ENCODE results near the gene KCTD19. TPM values are rescaled to one million over a fixed set of nuclear protein-coding genes. Genes with fewer than 3 reads are reported as not detected.
"Not testable (repeated sequence)": the region's sequence is repeated elsewhere in the genome, so short reads cannot be mapped to it uniquely, and the experiment has no call there.

Gene KCTD19
- not detected in 2 replicates for total RNA-seq (2012; rRNA removed)

DNA sequence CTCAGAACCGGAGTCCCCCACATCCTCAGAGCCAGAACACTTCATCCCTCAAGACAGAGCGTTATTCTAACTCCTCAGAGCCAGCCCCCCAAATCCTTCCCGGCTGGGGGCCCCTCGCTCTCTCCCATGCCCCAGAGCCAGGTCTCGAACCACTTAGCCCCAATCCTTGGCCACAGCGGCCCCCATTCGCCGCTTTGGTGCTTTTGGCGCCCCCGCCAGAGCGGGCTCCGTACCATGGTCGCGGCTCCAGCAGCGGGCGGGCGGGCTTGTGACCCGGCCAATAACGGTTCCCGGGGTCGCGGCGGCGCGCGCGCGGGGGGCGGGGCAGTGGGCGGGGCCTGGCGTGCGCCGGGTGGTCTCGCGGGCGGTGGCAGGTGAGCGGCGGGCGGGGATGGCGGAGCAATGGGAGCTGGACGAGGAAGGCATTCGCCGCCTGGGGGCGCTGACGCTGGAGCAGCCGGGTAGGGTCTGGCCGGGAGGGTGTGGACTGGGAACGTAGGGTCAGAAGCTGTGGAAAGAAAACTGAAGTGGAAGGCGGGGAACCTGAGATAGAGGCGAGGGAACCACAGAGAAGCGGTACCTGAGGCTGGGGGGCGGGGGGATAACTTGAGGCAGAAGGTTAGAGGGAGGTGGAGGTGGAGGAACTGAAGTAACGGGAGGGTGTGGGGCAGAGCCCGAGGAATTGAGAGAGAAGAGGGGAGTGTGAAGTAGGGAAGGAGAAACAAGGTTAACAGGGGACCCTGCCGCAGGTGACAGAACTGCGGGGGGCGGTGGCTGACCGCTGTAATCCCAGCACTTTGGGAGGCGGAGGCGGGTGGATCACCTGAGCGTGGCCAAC, at the start of gene KCTD19, which contains the start of gene LRRC36:
KCTD19 (minus strand) TSS at position 270 of the 838 bp plus-strand sequence; CDS start at position 236, 34 bp downstream.
LRRC36 (plus strand) TSS at position 344 of the 838 bp plus-strand sequence; CDS start at position 392, 48 bp downstream.
- Histone ChIP-seq H3K4me1 (ENCODE audit: control insufficient read depth, insufficient read depth, low read length) (no peaks in the 10 kb centered on the region), H3K36me3 (ENCODE audit: insufficient read depth, low read length) (no peaks in the 10 kb centered on the region), H3K4me2 (ENCODE audit: low read length) (peak within 1 kb of the TSS; percentile 59), H3K9me3 (replicated peaks; ENCODE audit: low read length) (no peaks in the 10 kb centered on the region), H3K27me3 (ENCODE audit: control insufficient read depth, insufficient read depth, low read length) (peaks cover 41% of the 10 kb centered on the region), H3K9ac (ENCODE audit: low read depth, low read length) (no peak within 1 kb of the TSS), H3K4me3 (ENCODE audit: low read length) (peak within 1 kb of the TSS; percentile 28)

DNA sequence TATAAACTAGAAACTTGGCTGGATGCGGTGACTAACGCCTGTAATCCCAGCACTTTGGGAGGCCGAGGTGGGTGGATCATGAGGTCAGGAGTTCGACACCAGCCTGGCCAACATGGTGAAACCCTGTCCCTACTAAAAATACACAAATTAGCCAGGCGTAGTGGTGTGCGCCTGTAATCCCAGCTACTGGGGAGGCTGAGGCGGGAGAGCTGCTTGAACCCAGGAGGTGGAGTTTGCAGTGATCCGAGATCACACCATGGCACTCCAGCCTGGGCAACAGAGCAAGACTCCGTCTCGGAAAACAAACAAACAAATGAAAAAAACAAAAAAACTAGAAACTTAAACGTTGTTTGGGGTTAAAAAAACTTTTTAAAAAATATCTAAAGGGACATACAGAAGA, 49.5 kb upstream of the KCTD19 start:
- not testable (repeated sequence) for H3K27me3 ChIP-seq (ENCODE audit: control insufficient read depth, insufficient read depth, low read length); H3K9me3 ChIP-seq (replicated peaks; ENCODE audit: low read length); H3K4me1 ChIP-seq (ENCODE audit: control insufficient read depth, insufficient read depth, low read length); H3K36me3 ChIP-seq (ENCODE audit: insufficient read depth, low read length); H3K4me3 ChIP-seq (ENCODE audit: low read length); H3K9ac ChIP-seq (ENCODE audit: low read depth, low read length); H3K4me2 ChIP-seq (ENCODE audit: low read length)

DNA sequence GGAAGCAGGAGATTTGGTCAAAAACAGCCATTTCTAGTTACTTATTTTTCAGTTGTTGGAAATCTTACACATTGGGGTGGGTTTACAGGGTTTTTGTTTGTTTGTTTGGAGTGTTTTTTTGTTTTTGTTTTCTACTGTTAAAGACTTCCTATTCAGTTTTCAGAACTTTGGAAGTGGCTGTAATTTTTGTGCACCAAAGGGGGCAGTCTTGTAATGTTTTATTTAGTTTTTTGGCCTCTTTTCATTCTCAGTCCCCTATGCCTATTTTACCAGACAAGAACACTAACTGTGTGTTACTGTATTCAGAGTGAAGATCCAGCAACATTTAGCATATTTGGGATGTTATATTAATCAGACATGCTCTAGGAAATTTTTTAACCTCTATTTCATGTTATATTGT, 46.1 kb upstream of the KCTD19 start:
- Histone ChIP-seq H3K4me3 (ENCODE audit: low read length) (no peak overlapping the region), H3K36me3 (ENCODE audit: insufficient read depth, low read length) (no peaks in the 10 kb centered on the region), H3K9me3 (replicated peaks; ENCODE audit: low read length) (no peaks in the 10 kb centered on the region), H3K4me1 (ENCODE audit: control insufficient read depth, insufficient read depth, low read length) (no peaks in the 10 kb centered on the region), H3K4me2 (ENCODE audit: low read length) (no peak overlapping the region), H3K27me3 (ENCODE audit: control insufficient read depth, insufficient read depth, low read length) (peaks cover 41% of the 10 kb centered on the region), H3K9ac (ENCODE audit: low read depth, low read length) (no peak overlapping the region)

DNA sequence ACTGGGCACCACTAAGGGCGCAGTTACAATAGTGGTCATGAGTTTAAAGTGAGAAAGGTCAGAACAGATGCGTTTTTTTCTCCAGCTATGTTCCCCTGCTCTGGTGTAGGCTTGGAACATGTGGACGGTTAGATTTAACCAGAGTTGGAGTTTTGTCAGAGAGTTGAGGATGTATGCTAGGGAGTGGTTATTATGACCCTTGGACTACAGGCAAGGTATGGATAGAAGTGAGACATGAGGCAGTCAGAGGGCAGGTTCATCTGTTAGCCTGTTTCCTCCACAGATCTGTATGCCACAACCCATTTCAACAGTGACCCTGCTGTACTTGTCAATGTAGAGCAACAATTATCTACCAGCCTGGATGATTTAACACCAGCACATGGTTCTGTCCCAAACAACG, 44.1 kb upstream of the KCTD19 start:
- H3K27me3 ChIP-seq (ENCODE audit: control insufficient read depth, insufficient read depth, low read length): peaks cover 48% of the 10 kb centered on the region
- H3K4me3 ChIP-seq (ENCODE audit: low read length): no peak overlapping the region
- H3K4me2 ChIP-seq (ENCODE audit: low read length): no peak overlapping the region
- H3K4me1 ChIP-seq (ENCODE audit: control insufficient read depth, insufficient read depth, low read length): no peaks in the 10 kb centered on the region
- H3K36me3 ChIP-seq (ENCODE audit: insufficient read depth, low read length): no peaks in the 10 kb centered on the region
- H3K9me3 ChIP-seq (replicated peaks; ENCODE audit: low read length): no peaks in the 10 kb centered on the region
- no peak overlapping the region for H3K9ac ChIP-seq (ENCODE audit: low read depth, low read length)

DNA sequence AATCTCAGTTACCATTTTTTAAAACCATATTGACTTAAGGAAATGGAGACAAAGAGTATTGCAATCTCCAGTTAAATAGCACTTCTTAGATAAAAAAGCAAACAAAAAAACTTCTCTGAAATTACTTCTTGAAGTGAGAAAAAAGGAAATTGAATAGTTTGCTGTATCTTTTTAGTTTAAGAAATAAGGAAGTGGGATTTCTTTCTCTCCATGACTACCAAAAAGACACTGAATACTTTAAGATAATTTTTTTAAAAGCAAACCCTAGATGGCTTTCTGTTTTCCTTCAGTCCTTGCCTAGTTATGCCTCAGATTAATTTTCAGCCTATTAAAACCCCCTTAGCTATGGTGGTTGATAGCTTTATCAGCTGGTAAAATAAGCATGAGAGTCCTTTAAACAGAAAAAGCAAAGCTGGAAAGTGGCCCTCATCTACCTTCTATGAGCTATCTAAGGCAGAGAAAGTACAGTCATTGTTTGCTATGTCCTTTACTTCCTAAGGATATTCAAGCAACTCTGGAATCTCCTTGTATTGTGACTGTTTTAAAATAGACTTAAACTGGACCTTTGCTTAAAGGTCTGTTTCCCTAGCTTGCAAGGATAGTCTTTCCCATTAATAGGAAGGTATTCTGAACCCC, 38.2 kb upstream of the KCTD19 start:
- no peaks in the 10 kb centered on the region for H3K4me1 ChIP-seq (ENCODE audit: control insufficient read depth, insufficient read depth, low read length)
- H3K9ac ChIP-seq (ENCODE audit: low read depth, low read length): no peak overlapping the region
- no peaks in the 10 kb centered on the region for H3K36me3 ChIP-seq (ENCODE audit: insufficient read depth, low read length)
- no peaks in the 10 kb centered on the region for H3K9me3 ChIP-seq (replicated peaks; ENCODE audit: low read length)
- peaks cover 69% of the 10 kb centered on the region for H3K27me3 ChIP-seq (ENCODE audit: control insufficient read depth, insufficient read depth, low read length)
- no peak overlapping the region for H3K4me2 ChIP-seq (ENCODE audit: low read length)
- no peak overlapping the region for H3K4me3 ChIP-seq (ENCODE audit: low read length)

DNA sequence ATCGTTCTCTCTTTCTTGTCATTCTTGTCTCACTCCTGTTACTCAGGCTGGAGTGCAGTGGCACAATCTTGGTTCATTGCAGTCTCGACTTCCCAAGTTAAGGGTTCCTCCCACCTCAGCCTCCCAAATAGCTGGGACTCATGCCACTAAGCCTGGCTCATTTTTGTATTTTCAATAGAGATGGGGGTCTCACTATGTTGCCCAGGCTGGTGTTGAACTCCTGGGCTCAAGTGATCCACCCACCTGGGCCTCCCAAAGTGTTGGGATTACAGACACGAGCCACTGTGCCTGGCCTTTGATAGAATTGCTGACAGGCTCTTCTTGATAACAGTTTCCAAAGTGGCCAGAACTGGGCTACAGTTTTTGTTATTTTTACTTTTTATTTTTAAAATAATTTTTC, 34.5 kb upstream of the KCTD19 start:
- no peak overlapping the region for H3K4me2 ChIP-seq (ENCODE audit: low read length)
- no peaks in the 10 kb centered on the region for H3K36me3 ChIP-seq (ENCODE audit: insufficient read depth, low read length)
- H3K27me3 ChIP-seq (ENCODE audit: control insufficient read depth, insufficient read depth, low read length): peaks cover 65% of the 10 kb centered on the region
- no peaks in the 10 kb centered on the region for H3K4me1 ChIP-seq (ENCODE audit: control insufficient read depth, insufficient read depth, low read length)
- no peak overlapping the region for H3K4me3 ChIP-seq (ENCODE audit: low read length)
- H3K9ac ChIP-seq (ENCODE audit: low read depth, low read length): no peak overlapping the region
- no peaks in the 10 kb centered on the region for H3K9me3 ChIP-seq (replicated peaks; ENCODE audit: low read length)

DNA sequence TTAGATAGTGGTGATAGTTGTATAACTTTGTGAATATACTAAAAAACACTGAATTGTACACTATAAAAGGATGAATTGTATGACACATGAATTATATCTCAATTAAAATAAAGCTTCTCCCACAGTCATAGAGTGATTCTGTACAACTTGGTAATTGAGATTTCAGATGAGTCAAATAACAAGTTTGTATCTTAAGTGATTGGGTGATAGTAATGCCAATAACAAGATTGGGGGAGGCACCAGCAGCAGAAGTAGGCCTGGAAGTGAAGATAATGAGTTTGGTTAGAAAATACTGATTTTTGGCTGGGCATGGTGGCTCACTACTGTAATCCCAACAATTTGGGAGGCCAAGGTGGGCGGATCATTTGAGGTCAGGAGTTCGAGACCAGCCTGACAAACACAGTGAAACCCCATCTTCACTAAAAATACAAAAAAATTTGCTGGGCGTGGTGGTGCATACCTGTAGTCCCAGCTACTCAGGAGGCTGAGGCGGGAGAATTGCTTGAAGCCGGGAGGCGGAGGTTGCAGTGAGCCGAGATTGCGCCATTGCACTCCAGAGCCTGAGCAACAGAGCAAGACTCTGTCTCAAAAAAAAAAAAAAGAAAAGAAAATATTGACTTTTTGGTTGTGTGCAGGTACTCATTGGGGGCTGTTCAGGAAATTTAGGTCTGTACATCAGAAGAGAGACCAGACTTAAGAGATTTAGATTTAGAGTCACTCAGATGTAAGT, 33.2 kb upstream of the KCTD19 start:
- H3K9me3 ChIP-seq (replicated peaks; ENCODE audit: low read length); H3K4me2 ChIP-seq (ENCODE audit: low read length); H3K36me3 ChIP-seq (ENCODE audit: insufficient read depth, low read length); H3K9ac ChIP-seq (ENCODE audit: low read depth, low read length); H3K4me3 ChIP-seq (ENCODE audit: low read length); H3K4me1 ChIP-seq (ENCODE audit: control insufficient read depth, insufficient read depth, low read length): not testable (repeated sequence)
- H3K27me3 ChIP-seq (ENCODE audit: control insufficient read depth, insufficient read depth, low read length): peaks cover 63% of the 10 kb centered on the region

DNA sequence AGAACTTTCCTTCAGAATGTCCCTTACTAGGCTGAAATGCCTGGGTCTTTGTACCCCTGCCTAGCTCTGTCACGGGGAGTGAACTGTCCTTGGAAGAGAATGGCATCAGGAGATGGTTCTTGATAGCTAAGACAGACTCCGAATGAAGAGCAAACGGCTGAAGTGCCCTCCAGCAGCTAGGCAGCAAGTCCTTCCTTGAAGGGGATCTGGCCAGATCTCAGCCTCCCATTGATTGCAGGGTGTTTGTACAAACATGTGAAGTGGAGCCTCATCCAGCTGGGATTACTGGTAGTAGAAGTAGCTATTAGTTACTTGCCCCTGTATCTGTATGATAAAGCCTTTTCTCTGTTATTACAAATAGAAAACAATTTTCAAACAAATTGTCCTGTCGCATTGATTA, 31.0 kb upstream of the KCTD19 start:
- Histone ChIP-seq H3K9me3 (replicated peaks; ENCODE audit: low read length) (no peaks in the 10 kb centered on the region), H3K9ac (ENCODE audit: low read depth, low read length) (no peak overlapping the region), H3K4me1 (ENCODE audit: control insufficient read depth, insufficient read depth, low read length) (no peaks in the 10 kb centered on the region), H3K27me3 (ENCODE audit: control insufficient read depth, insufficient read depth, low read length) (peaks cover 55% of the 10 kb centered on the region), H3K4me2 (ENCODE audit: low read length) (no peak overlapping the region), H3K36me3 (ENCODE audit: insufficient read depth, low read length) (no peaks in the 10 kb centered on the region), H3K4me3 (ENCODE audit: low read length) (no peak overlapping the region)

DNA sequence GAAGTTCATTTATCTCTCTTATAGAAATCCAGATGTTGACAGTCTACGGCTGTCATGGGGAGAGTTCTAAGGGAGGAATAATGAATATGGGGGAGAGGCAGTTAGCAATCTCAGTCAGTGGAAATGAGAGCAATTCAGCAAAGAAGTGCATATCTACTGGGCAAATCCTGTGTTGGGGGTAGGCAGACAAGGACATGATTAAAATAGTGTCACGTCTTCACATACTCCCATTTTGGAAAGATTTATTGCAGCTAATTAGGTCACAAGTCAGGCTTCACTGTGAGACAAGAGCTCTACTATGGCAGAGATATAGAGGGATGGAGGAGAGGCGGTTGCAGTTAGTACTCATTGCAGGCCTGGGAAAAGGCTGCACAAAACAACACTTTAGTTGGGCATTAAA, 29.9 kb upstream of the KCTD19 start:
- H3K4me2 ChIP-seq (ENCODE audit: low read length): no peak overlapping the region
- H3K36me3 ChIP-seq (ENCODE audit: insufficient read depth, low read length): no peaks in the 10 kb centered on the region
- no peaks in the 10 kb centered on the region for H3K4me1 ChIP-seq (ENCODE audit: control insufficient read depth, insufficient read depth, low read length)
- H3K9ac ChIP-seq (ENCODE audit: low read depth, low read length): no peak overlapping the region
- peaks cover 55% of the 10 kb centered on the region for H3K27me3 ChIP-seq (ENCODE audit: control insufficient read depth, insufficient read depth, low read length)
- H3K4me3 ChIP-seq (ENCODE audit: low read length): no peak overlapping the region
- H3K9me3 ChIP-seq (replicated peaks; ENCODE audit: low read length): no peaks in the 10 kb centered on the region

DNA sequence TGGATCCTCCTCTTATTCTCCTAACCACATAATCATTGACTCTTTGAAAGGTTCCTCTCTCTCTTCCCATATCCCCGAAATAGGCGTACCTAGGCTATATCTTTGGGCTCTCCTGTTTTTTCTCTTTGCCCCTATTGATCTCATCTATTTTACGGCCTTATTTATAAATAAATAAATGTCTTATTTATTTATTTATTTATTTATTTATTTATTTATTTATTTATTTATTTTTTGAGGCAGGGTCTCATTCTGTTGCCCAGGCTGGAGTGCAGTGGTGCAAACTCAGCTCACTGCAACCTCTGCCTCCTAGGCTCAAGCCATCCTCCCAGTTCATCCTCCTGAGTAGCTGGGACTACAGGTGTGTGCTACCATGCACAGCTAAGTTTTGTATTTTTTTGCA, 25.9 kb upstream of the KCTD19 start:
- not testable (repeated sequence) for H3K9ac ChIP-seq (ENCODE audit: low read depth, low read length); H3K4me1 ChIP-seq (ENCODE audit: control insufficient read depth, insufficient read depth, low read length); H3K36me3 ChIP-seq (ENCODE audit: insufficient read depth, low read length); H3K4me3 ChIP-seq (ENCODE audit: low read length); H3K9me3 ChIP-seq (replicated peaks; ENCODE audit: low read length); H3K4me2 ChIP-seq (ENCODE audit: low read length)
- H3K27me3 ChIP-seq (ENCODE audit: control insufficient read depth, insufficient read depth, low read length): peaks cover 40% of the 10 kb centered on the region

DNA sequence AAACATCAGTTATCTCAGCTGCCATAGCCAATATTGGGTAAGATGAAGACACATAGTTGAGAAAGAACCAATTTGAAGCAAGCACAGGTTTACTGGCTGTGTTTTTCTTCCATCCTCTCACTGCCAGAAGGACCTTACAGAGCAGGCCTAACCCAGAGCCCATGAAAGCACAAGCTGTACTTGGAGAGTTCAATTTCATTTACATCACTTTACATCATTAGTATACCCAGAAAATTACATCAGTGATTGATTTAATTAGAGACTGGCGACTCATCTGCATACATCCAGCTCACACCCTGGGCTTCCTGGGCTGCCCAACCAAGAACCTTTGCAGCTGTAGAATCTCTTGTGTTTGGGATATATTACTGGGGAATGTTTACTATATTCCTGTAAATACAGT, 23.8 kb upstream of the KCTD19 start:
- H3K9ac ChIP-seq (ENCODE audit: low read depth, low read length): no peak overlapping the region
- no peaks in the 10 kb centered on the region for H3K9me3 ChIP-seq (replicated peaks; ENCODE audit: low read length)
- H3K36me3 ChIP-seq (ENCODE audit: insufficient read depth, low read length): no peaks in the 10 kb centered on the region
- H3K4me3 ChIP-seq (ENCODE audit: low read length): no peak overlapping the region
- H3K27me3 ChIP-seq (ENCODE audit: control insufficient read depth, insufficient read depth, low read length): peaks cover 29% of the 10 kb centered on the region
- no peaks in the 10 kb centered on the region for H3K4me1 ChIP-seq (ENCODE audit: control insufficient read depth, insufficient read depth, low read length)
- H3K4me2 ChIP-seq (ENCODE audit: low read length): no peak overlapping the region
